ENCODE results near the gene PSAT1. TPM values are rescaled to one million over a fixed set of nuclear protein-coding genes. Genes with fewer than 3 reads are reported as not detected.

The PSAT1 gene
- total and polyA plus RNA-seq, 2 donors from 2014 or later = 22.4 to 141 TPM

DNA sequence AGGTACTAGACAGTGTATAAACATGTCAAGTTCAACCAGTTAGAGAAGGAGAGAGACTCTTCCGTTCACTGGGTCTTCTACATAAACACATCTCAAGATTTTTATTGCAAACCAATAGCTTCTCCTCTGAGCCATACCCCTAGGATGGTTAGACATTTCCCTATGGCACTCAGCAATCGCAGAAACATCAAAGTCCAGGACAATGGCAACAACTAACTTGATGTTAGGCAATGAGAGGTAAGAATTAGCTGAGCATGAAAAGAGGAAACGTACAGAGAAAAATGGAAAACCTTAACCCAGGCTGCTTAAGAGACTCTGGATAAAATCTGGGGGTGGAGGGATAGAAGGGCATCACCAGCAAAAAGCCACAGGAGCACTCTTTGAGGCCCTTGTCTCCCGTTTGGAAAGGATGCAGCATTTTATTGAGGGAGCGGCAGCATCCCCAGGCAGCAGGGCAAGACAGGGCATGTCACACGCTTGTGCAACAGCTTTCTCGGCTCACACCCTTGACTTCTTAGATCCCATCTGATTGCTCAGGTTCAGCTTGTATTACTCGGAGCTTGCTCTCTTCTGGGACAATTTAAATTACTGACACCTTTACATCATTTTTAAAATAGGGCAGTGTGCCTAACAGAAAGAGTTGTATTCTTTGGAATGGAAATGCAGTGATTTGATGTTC lies 8.6 kb upstream of the PSAT1 start:
- TF ChIP-seq, protein P1, sequence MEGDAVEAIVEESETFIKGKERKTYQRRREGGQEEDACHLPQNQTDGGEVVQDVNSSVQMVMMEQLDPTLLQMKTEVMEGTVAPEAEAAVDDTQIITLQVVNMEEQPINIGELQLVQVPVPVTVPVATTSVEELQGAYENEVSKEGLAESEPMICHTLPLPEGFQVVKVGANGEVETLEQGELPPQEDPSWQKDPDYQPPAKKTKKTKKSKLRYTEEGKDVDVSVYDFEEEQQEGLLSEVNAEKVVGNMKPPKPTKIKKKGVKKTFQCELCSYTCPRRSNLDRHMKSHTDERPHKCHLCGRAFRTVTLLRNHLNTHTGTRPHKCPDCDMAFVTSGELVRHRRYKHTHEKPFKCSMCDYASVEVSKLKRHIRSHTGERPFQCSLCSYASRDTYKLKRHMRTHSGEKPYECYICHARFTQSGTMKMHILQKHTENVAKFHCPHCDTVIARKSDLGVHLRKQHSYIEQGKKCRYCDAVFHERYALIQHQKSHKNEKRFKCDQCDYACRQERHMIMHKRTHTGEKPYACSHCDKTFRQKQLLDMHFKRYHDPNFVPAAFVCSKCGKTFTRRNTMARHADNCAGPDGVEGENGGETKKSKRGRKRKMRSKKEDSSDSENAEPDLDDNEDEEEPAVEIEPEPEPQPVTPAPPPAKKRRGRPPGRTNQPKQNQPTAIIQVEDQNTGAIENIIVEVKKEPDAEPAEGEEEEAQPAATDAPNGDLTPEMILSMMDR (IDR thresholded peaks at IDR 0.05; ENCODE audit: borderline replicate concordance, extremely low read depth, insufficient read depth) = no peak
- intact Hi-C loops (cut with DNase I) = no loop called here
- Histone ChIP-seq H3K27ac (ENCODE audit: low read depth in 2 of 2, low read length in 2 of 2) (no peak overlapping the region), H3K4me3 (ENCODE audit: low read length in 3 of 3) (no peak overlapping the region), H3K9ac (ENCODE audit: low read length in 3 of 3) (no peak overlapping the region), H3K27me3 (ENCODE audit: control insufficient read depth, insufficient read depth, low read length) (no peaks in the 10 kb centered on the region), H3K9me3 (ENCODE audit: control insufficient read depth in 2 of 3, insufficient read depth in 1 of 3, low read length in 3 of 3) (no peaks in the 10 kb centered on the region), H3K4me1 (ENCODE audit: control insufficient read depth in 2 of 3, insufficient read depth in 2 of 3, low read depth in 1 of 3, low read length in 3 of 3) (peaks cover 3 to 10% (median 4%) of the 10 kb centered on the region in 3 donors), H3K36me3 (ENCODE audit: control insufficient read depth in 2 of 3, insufficient read depth in 3 of 3, low read length in 3 of 3) (no peaks in the 10 kb centered on the region)
- DNase-seq = no peak
- no peak for FAIRE-seq

DNA sequence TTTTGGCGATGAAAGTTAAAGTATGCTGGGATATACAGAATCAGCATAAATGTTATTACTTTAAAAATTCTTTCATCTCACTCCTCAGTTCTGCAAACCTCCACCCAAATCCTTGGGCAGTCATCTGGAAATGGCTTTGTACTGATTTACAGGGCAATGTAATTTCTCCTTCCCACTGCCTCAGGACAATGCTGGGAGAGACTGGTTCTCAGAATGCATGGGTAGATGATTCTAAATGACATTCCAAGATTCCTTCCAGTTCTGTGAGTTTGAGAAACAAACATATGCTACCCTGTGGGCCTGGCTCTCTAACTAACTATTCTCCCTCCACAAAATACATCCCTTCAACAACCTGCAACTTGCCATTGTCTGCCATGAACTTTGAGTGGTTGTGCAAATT lies 7.5 kb upstream of the PSAT1 start:
- TF ChIP-seq, protein P1 (IDR thresholded peaks at IDR 0.05; ENCODE audit: borderline replicate concordance, extremely low read depth, insufficient read depth) = no peak
- Histone ChIP-seq H3K4me1 (ENCODE audit: control insufficient read depth in 2 of 3, insufficient read depth in 2 of 3, low read depth in 1 of 3, low read length in 3 of 3) (peaks cover 3 to 10% (median 4%) of the 10 kb centered on the region in 3 donors), H3K9ac (ENCODE audit: low read length in 3 of 3) (no peak overlapping the region), H3K36me3 (ENCODE audit: control insufficient read depth in 2 of 3, insufficient read depth in 3 of 3, low read length in 3 of 3) (no peaks in the 10 kb centered on the region), H3K9me3 (ENCODE audit: control insufficient read depth in 2 of 3, insufficient read depth in 1 of 3, low read length in 3 of 3) (no peaks in the 10 kb centered on the region), H3K4me3 (ENCODE audit: low read length in 3 of 3) (no peak overlapping the region), H3K27ac (ENCODE audit: low read depth in 2 of 2, low read length in 2 of 2) (no peak overlapping the region), H3K27me3 (ENCODE audit: control insufficient read depth, insufficient read depth, low read length) (no peaks in the 10 kb centered on the region)
- DNase-seq (peak in 3 of 5 donors; percentile 29 to 73 (median 66)), FAIRE-seq (no peak)
- intact Hi-C loops (cut with DNase I) = no loop called here

DNA sequence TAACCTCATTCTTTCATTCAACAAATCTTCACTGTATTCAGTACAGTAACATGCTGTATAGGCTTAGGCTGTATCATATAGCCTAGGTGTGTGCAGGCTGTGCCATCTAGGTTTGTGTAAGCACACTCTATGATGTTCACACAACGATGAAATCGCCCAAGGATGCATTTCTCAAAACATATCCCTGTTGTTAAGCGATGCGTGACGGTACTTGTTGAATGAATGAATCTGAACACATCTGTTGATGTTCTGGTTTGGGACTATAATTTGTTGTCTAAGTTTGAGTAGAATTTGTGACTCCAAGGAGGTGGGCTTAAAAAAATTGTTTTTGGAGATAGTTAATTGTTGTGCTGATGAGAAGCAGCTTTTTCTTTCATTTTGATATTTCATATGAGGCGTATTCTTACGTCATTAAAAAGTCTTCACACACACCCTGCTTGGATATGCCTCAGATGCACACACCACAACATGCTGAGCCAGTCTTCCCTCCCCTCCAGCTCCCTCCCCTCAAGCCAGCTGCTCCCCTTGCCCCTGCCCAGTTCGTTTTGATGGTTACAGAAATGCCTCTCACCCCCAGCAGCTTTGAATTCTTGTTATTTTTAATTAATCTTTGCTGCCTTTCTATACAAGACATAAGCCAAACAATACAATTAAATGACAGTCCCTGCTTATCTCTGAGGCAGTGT lies 5.5 kb upstream of the PSAT1 start:
- no peaks in the 10 kb centered on the region for H3K9me3 ChIP-seq (ENCODE audit: control insufficient read depth in 2 of 3, insufficient read depth in 1 of 3, low read length in 3 of 3)
- FAIRE-seq (no peak), DNase-seq (no peak)

More for the DNA sequence above, 5.5 kb upstream of the PSAT1 start:
- Histone ChIP-seq H3K9ac (ENCODE audit: low read length in 3 of 3) (no peak overlapping the region), H3K27ac (ENCODE audit: low read depth in 2 of 2, low read length in 2 of 2) (no peak overlapping the region), H3K36me3 (ENCODE audit: control insufficient read depth in 2 of 3, insufficient read depth in 3 of 3, low read length in 3 of 3) (no peaks in the 10 kb centered on the region), H3K4me3 (ENCODE audit: low read length in 3 of 3) (no peak overlapping the region), H3K4me1 (ENCODE audit: control insufficient read depth in 2 of 3, insufficient read depth in 2 of 3, low read depth in 1 of 3, low read length in 3 of 3) (peaks cover 3 to 10% (median 4%) of the 10 kb centered on the region in 3 donors), H3K27me3 (ENCODE audit: control insufficient read depth, insufficient read depth, low read length) (no peaks in the 10 kb centered on the region)
- TF ChIP-seq, protein P1 (IDR thresholded peaks at IDR 0.05; ENCODE audit: borderline replicate concordance, extremely low read depth, insufficient read depth) = no peak
- intact Hi-C loops (cut with DNase I) = no loop called here

All from kidney (tissue), 14 donors.